Measurements from ENCODE around the gene CCDC127. TPM values are rescaled to one million over a fixed set of nuclear protein-coding genes. Genes with fewer than 3 reads are reported as not detected.
"Not testable (repeated sequence)": the region's sequence is repeated elsewhere in the genome, so short reads cannot be mapped to it uniquely, and the experiment has no call there.

CCDC127 gene
- total and polyA plus RNA-seq, 5 donors from 2014 or later, result 3.2 to 5.7 (median 4.0) TPM

DNA sequence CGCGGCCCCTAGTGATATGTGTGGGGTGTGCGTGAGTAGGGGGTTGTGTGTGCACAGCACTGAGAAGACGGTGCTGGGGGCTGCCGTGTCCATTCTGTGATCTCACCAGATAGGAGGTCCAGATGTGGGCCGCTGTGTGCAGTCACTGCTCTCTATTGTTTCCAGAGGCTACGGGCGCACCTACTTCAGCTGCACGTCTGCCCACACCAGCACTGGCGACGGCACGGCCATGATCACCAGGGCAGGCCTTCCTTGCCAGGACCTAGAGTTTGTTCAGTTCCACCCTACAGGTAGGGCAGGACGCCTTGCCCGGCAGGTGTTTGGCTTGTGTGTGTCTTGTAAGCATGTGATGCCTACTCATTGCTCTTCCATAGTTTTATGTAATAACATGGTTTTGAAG lies 12.8 kb upstream of the CCDC127 start:
- ATAC-seq (ENCODE audit: low read depth in 2 of 2) (no peak), DNase-seq (no peak)
- Histone ChIP-seq H3K36me3 (ENCODE audit: control insufficient read depth, insufficient read depth, low read length) (peaks cover 87% of the 10 kb centered on the region), H3K27me3 (ENCODE audit: control insufficient read depth, insufficient read depth, low read length) (no peaks in the 10 kb centered on the region), H3K9me3 (ENCODE audit: control insufficient read depth in 2 of 2, low read length in 2 of 2) (no peaks in the 10 kb centered on the region), H3K4me1 (ENCODE audit: control insufficient read depth, insufficient read depth, low read length, poor library complexity, severe bottlenecking) (no peaks in the 10 kb centered on the region), H3K4me3 (ENCODE audit: low read depth, low read length) (no peak overlapping the region), H3K27ac (ENCODE audit: insufficient read depth, low read length, poor library complexity, severe bottlenecking) (no peak overlapping the region)
- H3K4me3 Mint-ChIP-seq, result no peak overlapping the region
- peaks cover 46% of the 10 kb centered on the region for H3K36me3 Mint-ChIP-seq
- peak overlapping the region in 2 of 3 donors; percentile 44 to 80 for H3K27ac Mint-ChIP-seq
- H3K9me3 Mint-ChIP-seq, result no peaks in the 10 kb centered on the region
- H3K4me1 Mint-ChIP-seq, result peaks cover 0 to 8% (median under 1%) of the 10 kb centered on the region in 4 donors
- no peaks in the 10 kb centered on the region for H3K27me3 Mint-ChIP-seq

DNA sequence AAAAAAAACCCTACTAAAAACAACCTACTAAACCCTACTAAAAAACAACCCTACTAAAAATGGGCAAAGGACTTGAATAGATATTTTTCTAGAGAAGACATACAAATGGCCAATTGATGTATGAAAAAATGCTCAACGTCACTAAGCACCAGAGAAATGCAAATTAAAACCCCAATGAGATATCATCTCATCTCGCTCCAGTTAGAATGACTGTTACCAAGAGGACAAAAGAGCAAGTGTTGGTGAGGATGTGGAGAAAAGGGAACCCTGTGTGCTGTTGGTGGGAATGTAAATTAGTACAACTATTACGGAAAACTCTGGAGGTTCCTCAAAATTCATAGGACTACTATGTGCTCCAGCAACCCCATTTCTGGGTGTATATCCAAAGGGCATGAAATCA lies 10.9 kb upstream of the CCDC127 start:
- H3K4me3 ChIP-seq (ENCODE audit: low read depth, low read length), result no peak overlapping the region
- no peaks in the 10 kb centered on the region for H3K9me3 Mint-ChIP-seq
- no peak overlapping the region for H3K27ac ChIP-seq (ENCODE audit: insufficient read depth, low read length, poor library complexity, severe bottlenecking)
- H3K9me3 ChIP-seq (ENCODE audit: control insufficient read depth in 2 of 2, low read length in 2 of 2), result no peaks in the 10 kb centered on the region
- H3K27me3 Mint-ChIP-seq, result no peaks in the 10 kb centered on the region
- ATAC-seq (ENCODE audit: low read depth in 2 of 2), result no peak
- H3K4me1 Mint-ChIP-seq, result peaks cover 0 to 8% (median 2%) of the 10 kb centered on the region in 4 donors
- no peak for DNase-seq
- H3K4me1 ChIP-seq (ENCODE audit: control insufficient read depth, insufficient read depth, low read length, poor library complexity, severe bottlenecking), result no peaks in the 10 kb centered on the region
- no peak overlapping the region for H3K4me3 Mint-ChIP-seq
- H3K27me3 ChIP-seq (ENCODE audit: control insufficient read depth, insufficient read depth, low read length), result no peaks in the 10 kb centered on the region
- peaks cover 45% of the 10 kb centered on the region for H3K36me3 Mint-ChIP-seq
- H3K27ac Mint-ChIP-seq, result no peak overlapping the region
- peaks cover 91% of the 10 kb centered on the region for H3K36me3 ChIP-seq (ENCODE audit: control insufficient read depth, insufficient read depth, low read length)

- not testable (repeated sequence) for ATAC-seq (ENCODE audit: low read depth in 2 of 2); H3K27ac ChIP-seq (ENCODE audit: insufficient read depth, low read length, poor library complexity, severe bottlenecking); DNase-seq; H3K27me3 Mint-ChIP-seq; H3K4me3 ChIP-seq (ENCODE audit: low read depth, low read length); H3K27me3 ChIP-seq (ENCODE audit: control insufficient read depth, insufficient read depth, low read length); H3K9me3 Mint-ChIP-seq; H3K4me3 Mint-ChIP-seq; H3K27ac Mint-ChIP-seq; H3K9me3 ChIP-seq (ENCODE audit: control insufficient read depth in 2 of 2, low read length in 2 of 2)
- peaks cover 8 to 23% (median 14%) of the 10 kb centered on the region in 4 donors for H3K4me1 Mint-ChIP-seq
- Histone ChIP-seq H3K4me1 (ENCODE audit: control insufficient read depth, insufficient read depth, low read length, poor library complexity, severe bottlenecking) (peaks cover 11% of the 10 kb centered on the region), H3K36me3 (ENCODE audit: control insufficient read depth, insufficient read depth, low read length) (peaks cover 79% of the 10 kb centered on the region)
- peaks cover 34% of the 10 kb centered on the region for H3K36me3 Mint-ChIP-seq
These were observed 9.4 kb upstream of the CCDC127 start for GRCh38 chr5:227375-227774.

DNA sequence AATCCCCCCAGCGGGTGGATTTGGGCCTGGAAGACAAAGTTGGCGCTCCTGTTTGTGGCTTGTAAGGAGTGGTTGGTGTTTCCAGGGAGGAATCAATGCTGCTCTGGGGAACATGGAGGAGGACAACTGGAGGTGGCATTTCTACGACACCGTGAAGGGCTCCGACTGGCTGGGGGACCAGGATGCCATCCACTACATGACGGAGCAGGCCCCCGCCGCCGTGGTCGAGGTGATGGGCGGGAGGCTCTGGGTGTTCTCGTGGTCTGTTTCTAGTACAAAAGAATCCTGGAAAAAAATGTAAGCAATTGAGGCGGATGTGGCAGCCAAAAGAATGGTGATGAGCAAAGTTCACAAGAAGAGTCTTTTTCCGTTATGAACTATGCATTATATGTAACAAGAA lies 7.4 kb upstream of the CCDC127 start:
- H3K27me3 Mint-ChIP-seq, result no peaks in the 10 kb centered on the region
- no peak overlapping the region for H3K4me3 ChIP-seq (ENCODE audit: low read depth, low read length)
- ATAC-seq (ENCODE audit: low read depth in 2 of 2) (no peak), DNase-seq (no peak)
- peaks cover 33% of the 10 kb centered on the region for H3K36me3 Mint-ChIP-seq
- no peaks in the 10 kb centered on the region for H3K27me3 ChIP-seq (ENCODE audit: control insufficient read depth, insufficient read depth, low read length)
- H3K36me3 ChIP-seq (ENCODE audit: control insufficient read depth, insufficient read depth, low read length), result peaks cover 60% of the 10 kb centered on the region
- H3K27ac ChIP-seq (ENCODE audit: insufficient read depth, low read length, poor library complexity, severe bottlenecking), result no peak overlapping the region
- peak overlapping the region in 1 of 3 donors; percentile 67 for H3K27ac Mint-ChIP-seq
- peaks cover 18 to 41% (median 29%) of the 10 kb centered on the region in 4 donors for H3K4me1 Mint-ChIP-seq
- H3K9me3 Mint-ChIP-seq, result no peaks in the 10 kb centered on the region
- no peaks in the 10 kb centered on the region for H3K9me3 ChIP-seq (ENCODE audit: control insufficient read depth in 2 of 2, low read length in 2 of 2)
- H3K4me1 ChIP-seq (ENCODE audit: control insufficient read depth, insufficient read depth, low read length, poor library complexity, severe bottlenecking), result peaks cover 28% of the 10 kb centered on the region
- H3K4me3 Mint-ChIP-seq, result no peak overlapping the region

DNA sequence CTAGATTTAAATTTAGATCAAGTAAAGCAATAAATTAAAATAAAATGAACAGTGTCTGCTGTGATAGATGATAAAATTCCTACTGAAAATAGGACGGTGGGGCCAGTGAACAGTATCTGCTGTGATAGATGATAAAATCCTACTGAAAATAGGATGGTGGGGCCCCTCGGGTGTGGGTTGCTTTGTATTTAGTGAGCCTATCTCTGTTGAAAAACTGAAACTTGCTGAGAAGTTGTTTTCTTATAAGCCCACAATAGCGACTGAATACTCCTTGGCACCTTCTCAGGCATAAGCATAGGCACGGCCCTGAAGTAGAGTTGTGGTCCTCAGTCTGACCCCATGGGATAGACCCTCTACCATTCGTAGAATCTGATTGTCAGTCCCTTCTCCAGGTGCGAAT lies 5.8 kb upstream of the CCDC127 start:
- Histone ChIP-seq H3K27ac (ENCODE audit: insufficient read depth, low read length, poor library complexity, severe bottlenecking) (no peak overlapping the region), H3K9me3 (ENCODE audit: control insufficient read depth in 2 of 2, low read length in 2 of 2) (no peaks in the 10 kb centered on the region), H3K4me1 (ENCODE audit: control insufficient read depth, insufficient read depth, low read length, poor library complexity, severe bottlenecking) (peaks cover 37% of the 10 kb centered on the region), H3K36me3 (ENCODE audit: control insufficient read depth, insufficient read depth, low read length) (peaks cover 45% of the 10 kb centered on the region), H3K27me3 (ENCODE audit: control insufficient read depth, insufficient read depth, low read length) (no peaks in the 10 kb centered on the region), H3K4me3 (ENCODE audit: low read depth, low read length) (no peak overlapping the region)
- no peaks in the 10 kb centered on the region for H3K9me3 Mint-ChIP-seq
- H3K36me3 Mint-ChIP-seq, result peaks cover 27% of the 10 kb centered on the region
- ATAC-seq (ENCODE audit: low read depth in 2 of 2), result no peak
- no peak for DNase-seq
- no peak overlapping the region for H3K27ac Mint-ChIP-seq
- peaks cover 6% of the 10 kb centered on the region for H3K27me3 Mint-ChIP-seq
- H3K4me1 Mint-ChIP-seq, result peaks cover 26 to 45% (median 34%) of the 10 kb centered on the region in 4 donors
- H3K4me3 Mint-ChIP-seq, result peak overlapping the region in 1 of 4 donors; percentile 38

DNA sequence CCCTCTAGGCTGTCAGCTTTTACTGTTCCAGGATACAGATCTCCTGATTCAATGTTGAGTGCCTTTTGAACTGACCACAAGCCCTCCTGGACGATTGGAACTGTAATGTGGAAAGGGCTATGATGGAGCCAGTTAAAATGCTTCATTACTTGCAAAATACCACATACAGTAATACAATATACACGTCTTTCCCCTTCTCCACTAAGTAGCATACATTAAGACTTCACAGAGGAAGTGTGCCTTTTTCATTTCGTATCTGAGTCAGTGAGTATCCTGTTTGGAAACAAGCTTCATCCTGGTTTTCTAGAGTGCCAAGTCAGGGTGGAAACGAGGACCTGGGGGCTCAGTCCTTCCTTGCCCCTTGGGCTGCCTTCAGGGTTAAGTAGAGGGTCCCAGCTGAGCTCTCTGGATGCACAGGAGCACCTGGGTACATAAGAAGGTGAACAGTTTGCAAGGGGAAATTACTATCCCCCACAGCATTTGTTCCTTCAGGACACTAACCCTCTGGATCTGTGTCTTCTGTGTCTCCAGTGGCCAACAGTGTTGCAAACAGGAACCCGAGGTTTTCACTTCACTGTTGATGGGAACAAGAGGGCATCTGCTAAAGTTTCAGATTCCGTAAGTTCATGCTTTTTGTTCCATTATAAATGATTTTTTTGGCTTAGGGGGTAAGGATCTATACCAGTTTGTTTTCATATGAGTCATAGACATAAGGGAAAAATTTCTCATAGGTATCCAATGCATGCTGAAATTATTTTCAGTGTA lies 5.2 kb upstream of the CCDC127 start:
- not testable (repeated sequence) for H3K9me3 Mint-ChIP-seq; H3K27me3 Mint-ChIP-seq; H3K27ac ChIP-seq (ENCODE audit: insufficient read depth, low read length, poor library complexity, severe bottlenecking); H3K9me3 ChIP-seq (ENCODE audit: control insufficient read depth in 2 of 2, low read length in 2 of 2); H3K27me3 ChIP-seq (ENCODE audit: control insufficient read depth, insufficient read depth, low read length); ATAC-seq (ENCODE audit: low read depth in 2 of 2); DNase-seq
- H3K36me3 ChIP-seq (ENCODE audit: control insufficient read depth, insufficient read depth, low read length), result peaks cover 38% of the 10 kb centered on the region
- H3K27ac Mint-ChIP-seq, result peak overlapping the region; percentile 80 to 83 (median 83)
- peak overlapping the region; percentile 53 to 68 (median 60) for H3K4me3 Mint-ChIP-seq
- peak overlapping the region; percentile 12 for H3K4me3 ChIP-seq (ENCODE audit: low read depth, low read length)
- H3K4me1 ChIP-seq (ENCODE audit: control insufficient read depth, insufficient read depth, low read length, poor library complexity, severe bottlenecking), result peaks cover 37% of the 10 kb centered on the region
- H3K4me1 Mint-ChIP-seq, result peaks cover 26 to 45% (median 34%) of the 10 kb centered on the region in 4 donors
- H3K36me3 Mint-ChIP-seq, result peaks cover 27% of the 10 kb centered on the region

DNA sequence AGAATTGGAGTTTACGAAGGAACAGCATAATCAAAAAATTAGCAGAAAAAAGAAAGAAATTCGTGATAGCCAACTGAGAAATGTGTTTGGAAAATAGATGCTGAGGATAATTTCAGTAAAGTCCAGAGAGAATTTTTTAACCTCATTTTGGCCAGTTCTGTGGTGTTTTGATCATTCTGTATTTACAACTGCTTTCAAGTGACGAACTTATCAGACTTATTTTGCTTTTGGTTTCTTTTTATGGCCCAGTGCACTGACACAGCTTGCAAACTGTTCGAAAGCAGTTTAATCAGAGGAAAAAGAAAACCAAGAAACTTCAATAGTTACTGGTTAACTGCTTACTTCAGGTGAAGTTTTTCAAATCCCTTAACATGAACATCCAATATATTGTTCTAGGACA lies 2.0 kb upstream of the CCDC127 start:
- H3K4me1 ChIP-seq (ENCODE audit: control insufficient read depth, insufficient read depth, low read length, poor library complexity, severe bottlenecking), result peaks cover 37% of the 10 kb centered on the region
- peak overlapping the region; percentile 94 for H3K4me3 ChIP-seq (ENCODE audit: low read depth, low read length)
- peak overlapping the region; percentile 84 for H3K27ac ChIP-seq (ENCODE audit: insufficient read depth, low read length, poor library complexity, severe bottlenecking)
- peak overlapping the region; percentile 94 to 99 (median 96) for H3K4me3 Mint-ChIP-seq
- H3K36me3 ChIP-seq (ENCODE audit: control insufficient read depth, insufficient read depth, low read length), result peaks cover 12% of the 10 kb centered on the region
- no peaks in the 10 kb centered on the region for H3K27me3 ChIP-seq (ENCODE audit: control insufficient read depth, insufficient read depth, low read length)
- DNase-seq (peak in 2 of 3 donors; percentile 58 to 78), ATAC-seq (ENCODE audit: low read depth in 2 of 2) (peak; percentile 22 to 40)
- H3K27ac Mint-ChIP-seq, result peak overlapping the region; percentile 88 to 98 (median 97)
- peaks cover 26 to 62% (median 48%) of the 10 kb centered on the region in 4 donors for H3K4me1 Mint-ChIP-seq
- H3K36me3 Mint-ChIP-seq, result peaks cover 11% of the 10 kb centered on the region
- H3K9me3 Mint-ChIP-seq, result no peaks in the 10 kb centered on the region
- peaks cover 6% of the 10 kb centered on the region for H3K27me3 Mint-ChIP-seq
- no peaks in the 10 kb centered on the region for H3K9me3 ChIP-seq (ENCODE audit: control insufficient read depth in 2 of 2, low read length in 2 of 2)

- peak overlapping the region; percentile 84 for H3K27ac ChIP-seq (ENCODE audit: insufficient read depth, low read length, poor library complexity, severe bottlenecking)
- ATAC-seq (ENCODE audit: low read depth in 2 of 2) (peak; percentile 42 to 46), DNase-seq (peak; percentile 15 to 65 (median 29))
- H3K27me3 ChIP-seq (ENCODE audit: control insufficient read depth, insufficient read depth, low read length), result no peaks in the 10 kb centered on the region
- peaks cover 7% of the 10 kb centered on the region for H3K36me3 ChIP-seq (ENCODE audit: control insufficient read depth, insufficient read depth, low read length)
- H3K4me1 Mint-ChIP-seq, result peaks cover 26 to 68% (median 51%) of the 10 kb centered on the region in 4 donors
- no peaks in the 10 kb centered on the region for H3K9me3 ChIP-seq (ENCODE audit: control insufficient read depth in 2 of 2, low read length in 2 of 2)
- peaks cover 6% of the 10 kb centered on the region for H3K27me3 Mint-ChIP-seq
- H3K4me3 Mint-ChIP-seq, result peak overlapping the region; percentile 94 to 99 (median 96)
- H3K27ac Mint-ChIP-seq, result peak overlapping the region; percentile 88 to 98 (median 97)
- H3K4me3 ChIP-seq (ENCODE audit: low read depth, low read length), result peak overlapping the region; percentile 94
- H3K4me1 ChIP-seq (ENCODE audit: control insufficient read depth, insufficient read depth, low read length, poor library complexity, severe bottlenecking), result peaks cover 37% of the 10 kb centered on the region
- no peaks in the 10 kb centered on the region for H3K9me3 Mint-ChIP-seq
- peaks cover 8% of the 10 kb centered on the region for H3K36me3 Mint-ChIP-seq
These were observed 1.5 kb upstream of the CCDC127 start for GRCh38 chr5:219460-219863.
